DND-41 (cell line): ENCODE data around the gene FRMD8.

Experiments
- ATAC-seq: fragments of 200-7000 bp; cut with Tn5 transposase; 3 replicates; pipeline ENCODE4 v1.9.1; 2021; ENCODE audit warnings: low read depth; ENCODE audit not compliant: insufficient read depth
- DNase-seq: peaks from one replicate; pipeline ENCODE4 v3.0.0-alpha.2; 2020
- H2AFZ ChIP-seq: 2 replicates; pipeline ENCODE4 v1.6.0; 2012; ENCODE audit warnings: low read depth, low read length
- H3K27ac ChIP-seq: 2 replicates; pipeline ENCODE4 v1.5.1; 2012; ENCODE audit warnings: low read length, inconsistent platforms
- H3K27me3 ChIP-seq: fragments of 200-600 bp; sonication (generic); 2 replicates; pipeline ENCODE4 v1.6.0; 2012; ENCODE audit warnings: low read length, mild to moderate bottlenecking, inconsistent platforms; ENCODE audit not compliant: insufficient read depth, poor library complexity
- H3K36me3 ChIP-seq: 2 replicates; pipeline ENCODE4 v1.5.1; 2012; ENCODE audit warnings: low read length, inconsistent platforms; ENCODE audit not compliant: insufficient read depth
- H3K4me1 ChIP-seq: 2 replicates; pipeline ENCODE4 v1.5.1; 2012; ENCODE audit warnings: mild to moderate bottlenecking, low read length; ENCODE audit not compliant: insufficient read depth
- H3K4me2 ChIP-seq: 2 replicates; pipeline ENCODE4 v1.6.0; 2012; ENCODE audit warnings: mild to moderate bottlenecking, moderate library complexity, low read length, inconsistent platforms; ENCODE audit not compliant: insufficient read depth
- H3K4me3 ChIP-seq, 2 experiments: fragments of 200-600 bp in 1 of 2; shearing (Covaris generic) in 1 of 2; 2 replicates each; pipeline ENCODE4 v1.5.1; 2012 to 2016; ENCODE audit warnings: inconsistent platforms in 2 of 2, low read length in 2 of 2, mild to moderate bottlenecking in 2 of 2, low read depth in 1 of 2, moderate library complexity in 1 of 2
- H3K79me2 ChIP-seq: 2 replicates; pipeline ENCODE4 v1.6.0; 2012; ENCODE audit warnings: low read length, inconsistent platforms; ENCODE audit not compliant: insufficient read depth
- H3K9ac ChIP-seq: 2 replicates; pipeline ENCODE4 v1.6.0; 2012; ENCODE audit warnings: low read depth, mild to moderate bottlenecking, inconsistent platforms, low read length, moderate library complexity
- H3K9me3 ChIP-seq: 2 replicates; pipeline ENCODE4 v1.5.1; 2012; ENCODE audit warnings: low read length, moderate library complexity, mild to moderate bottlenecking, inconsistent platforms; ENCODE audit not compliant: insufficient read depth, severe bottlenecking
- H4K20me1 ChIP-seq: 2 replicates; pipeline ENCODE4 v1.6.0; 2012; ENCODE audit warnings: low read length; ENCODE audit not compliant: insufficient read depth
- CTCF ChIP-seq: IDR thresholded peaks from 2 replicates; pipeline ENCODE4 v1.5.1; 2012; ENCODE audit warnings: borderline replicate concordance, low read length, moderate library complexity, mild to moderate bottlenecking; ENCODE audit not compliant: poor library complexity, severe bottlenecking; ENCODE audit errors: extremely low read depth
- EZH2 ChIP-seq: IDR thresholded peaks from 3 replicates; pipeline ENCODE4 v1.6.1; 2012; ENCODE audit warnings: borderline replicate concordance, low read depth, mild to moderate bottlenecking, moderate library complexity, low read length, inconsistent platforms; ENCODE audit not compliant: severe bottlenecking

The FRMD8 gene

GRCh38 chr11:65362320-65362931 is 24.0 kb upstream of the FRMD8 start:
- Histone ChIP-seq H3K27me3 (no peaks in the 10 kb centered on the region), H3K79me2 (no peaks in the 10 kb centered on the region), H3K27ac (no peak overlapping the region), H2AFZ (no peak overlapping the region), H3K36me3 (no peaks in the 10 kb centered on the region), H3K9me3 (no peaks in the 10 kb centered on the region), H3K4me3 (no peak overlapping the region), H3K4me2 (no peak overlapping the region), H4K20me1 (peaks cover 4% of the 10 kb centered on the region; the same call in 1 of the 2 replicates), H3K4me1 (no peaks in the 10 kb centered on the region), H3K9ac (no peak overlapping the region)
- TF ChIP-seq EZH2 (no peak), CTCF (no peak)
- ATAC-seq: no peak
- DNase-seq: no peak

GRCh38 chr11:65362966-65363365 is 23.5 kb upstream of the FRMD8 start:
- Histone ChIP-seq H3K9me3 (no peaks in the 10 kb centered on the region), H3K27ac (no peak overlapping the region), H4K20me1 (peaks cover 4% of the 10 kb centered on the region; the same call in 1 of the 2 replicates), H3K27me3 (no peaks in the 10 kb centered on the region), H3K9ac (no peak overlapping the region), H3K4me1 (no peaks in the 10 kb centered on the region), H3K79me2 (no peaks in the 10 kb centered on the region), H2AFZ (no peak overlapping the region), H3K4me3 (no peak overlapping the region), H3K4me2 (no peak overlapping the region), H3K36me3 (no peaks in the 10 kb centered on the region)
- DNase-seq (no peak), ATAC-seq (no peak)
- no peak for TF ChIP-seq CTCF
- no peak for TF ChIP-seq EZH2

DNA sequence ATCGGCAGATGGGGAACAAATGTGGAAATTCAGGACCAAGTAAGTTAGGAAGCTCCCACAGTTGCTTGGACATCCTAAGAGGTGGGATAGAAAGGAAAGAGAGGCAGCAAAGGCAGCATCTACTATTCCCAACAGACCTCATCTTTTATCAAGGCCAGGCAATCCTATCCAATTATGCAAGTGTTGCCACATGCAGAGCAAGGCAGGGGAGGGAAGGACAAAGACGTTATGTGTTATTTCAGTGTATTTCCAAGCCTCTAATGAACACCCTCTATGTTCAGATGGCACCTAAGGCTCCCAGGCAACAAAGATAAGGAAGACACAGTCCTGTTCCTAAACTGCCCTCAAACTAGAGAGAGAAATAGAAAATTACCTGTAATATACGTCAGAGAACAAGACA is 22.7 kb upstream of the FRMD8 start:
- Histone ChIP-seq H3K4me1 (no peaks in the 10 kb centered on the region), H3K4me3 (no peak overlapping the region), H3K4me2 (no peak overlapping the region), H3K27me3 (no peaks in the 10 kb centered on the region), H3K9me3 (no peaks in the 10 kb centered on the region), H3K27ac (no peak overlapping the region), H4K20me1 (no peaks in the 10 kb centered on the region; the same call in 1 of the 2 replicates), H3K36me3 (no peaks in the 10 kb centered on the region), H3K79me2 (no peaks in the 10 kb centered on the region), H3K9ac (no peak overlapping the region), H2AFZ (no peak overlapping the region)
- ATAC-seq (no peak), DNase-seq (no peak)
- TF ChIP-seq EZH2: no peak
- no peak for TF ChIP-seq CTCF
